Spleen (tissue), 7 donors: Measurements from ENCODE around the gene FKBP2.

Experiments used
- CTCF ChIP-seq, 11 experiments: fragments of 200-600 bp in 7 of 11; fragments of 450-650 bp in 4 of 11; sonication (generic) in 4 of 11; IDR thresholded peaks in 8 of 11; conservative IDR thresholded peaks in 3 of 11; 1 replicate in 7 of 11; 2 replicates in 4 of 11; pipeline versions ENCODE4 v1.4.0 to v1.8.0; 2016 to 2021; ENCODE audit warnings: antibody characterized with exemption in 11 of 11, inconsistent platforms in 4 of 11, mild to moderate bottlenecking in 1 of 11
- POLR2A ChIP-seq, 3 donors: fragments of 450-650 bp; IDR thresholded peaks; one replicate each; pipeline ENCODE4 v1.5.1; 2017; ENCODE audit warnings: antibody characterized with exemption in 3 of 3, mild to moderate bottlenecking in 1 of 3
- POLR2AphosphoS5 ChIP-seq, 3 donors: sonication (generic); formaldehyde crosslinking; IDR thresholded peaks; one replicate each; pipeline ENCODE4 v1.5.1; 2017; ENCODE audit warnings: antibody characterized with exemption in 3 of 3
- donor health status: DM: no; HTN: no; CAD: no; lungs with moderate emphysema.
- donor health status: DM: no; HTN: no; CAD: no.
- donor health status: DM: no; HTN: no; CAD: no.

DNA sequence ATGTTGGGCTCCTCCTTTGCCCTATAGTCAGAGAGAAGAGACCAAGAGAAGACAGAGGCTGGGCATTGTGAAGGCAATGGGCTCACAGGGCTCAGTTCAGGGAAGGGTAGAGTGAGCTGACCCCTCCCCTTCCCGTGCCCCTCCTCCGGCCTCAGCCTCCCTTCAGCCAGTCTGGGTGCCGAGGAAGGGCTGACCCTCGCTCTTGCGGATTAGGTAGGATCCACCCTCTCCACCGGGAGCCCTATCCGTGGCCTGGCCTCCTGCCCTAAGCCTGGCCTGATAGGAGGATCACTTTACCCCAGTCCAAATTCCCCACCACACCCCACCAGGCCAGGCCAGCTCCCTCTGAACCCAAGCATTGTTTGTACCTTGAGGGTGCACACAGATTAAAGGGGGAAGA, 7.7 kb downstream of the FKBP2 start:
- TF ChIP-seq CTCF (IDR thresholded peaks at IDR 0.05 in 8 of 11, conservative IDR thresholded peaks at IDR 0.05 in 3 of 11), result no peak
- no peak for TF ChIP-seq POLR2AphosphoS5 (IDR thresholded peaks at IDR 0.05)
- no peak for TF ChIP-seq POLR2A (IDR thresholded peaks at IDR 0.05)
